HepG2 (cell line): Measurements from ENCODE around the gene PPP2R5B. TPM values are rescaled to one million over a fixed set of nuclear protein-coding genes. Genes with fewer than 3 reads are reported as not detected.

ENCODE experiments used
- MXI1 ChIP-seq: IDR thresholded peaks from 3 replicates; pipeline ENCODE4 v1.6.1; 2012; ENCODE audit warnings: low read depth, low read length, inconsistent platforms, borderline replicate concordance
- RBM22 ChIP-seq: fragments of 200-400 bp; formaldehyde crosslinking; optimal IDR thresholded peaks from 2 replicates; pipeline ENCODE3; 2017; ENCODE audit warnings: mild to moderate bottlenecking, low read length, moderate library complexity
- RBM39 ChIP-seq: fragments of 200-400 bp; formaldehyde crosslinking; IDR thresholded peaks from one replicate; pipeline ENCODE4 v1.6.1; 2018; ENCODE audit warnings: antibody characterized with exemption, mild to moderate bottlenecking, low read depth, low read length; ENCODE audit not compliant: poor library complexity, severe bottlenecking
- SRSF4 ChIP-seq: fragments of 200-400 bp; formaldehyde crosslinking; IDR thresholded peaks from one replicate; pipeline ENCODE4 v1.6.1; 2018; ENCODE audit warnings: mild to moderate bottlenecking, low read depth, low read length, moderate library complexity; ENCODE audit not compliant: poor library complexity, severe bottlenecking
- WIZ ChIP-seq: sonication (generic); formaldehyde crosslinking; IDR thresholded peaks from 2 replicates; pipeline ENCODE4 v1.5.1; 2020; ENCODE audit warnings: mild to moderate bottlenecking, missing genetic modification reagents
- XBP1 ChIP-seq: sonication (generic); formaldehyde crosslinking; IDR thresholded peaks from 2 replicates; pipeline ENCODE4 v1.5.0; 2020; ENCODE audit warnings: missing genetic modification reagents
- ZBTB43 ChIP-seq: sonication (generic); formaldehyde crosslinking; conservative IDR thresholded peaks from 2 replicates; pipeline ENCODE4 v1.4.0; 2020; ENCODE audit warnings: missing genetic modification reagents
- ZNF235 ChIP-seq: sonication (generic); formaldehyde crosslinking; IDR thresholded peaks from 2 replicates; pipeline ENCODE4 v1.8.1; 2023; ENCODE audit warnings: mild to moderate bottlenecking, missing genetic modification reagents, borderline replicate concordance
- ZNF350 ChIP-seq: sonication (generic); formaldehyde crosslinking; IDR thresholded peaks from 2 replicates; pipeline ENCODE4 v1.4.0; 2020; ENCODE audit warnings: mild to moderate bottlenecking, low read depth, missing genetic modification reagents, borderline replicate concordance
- ZNF562 ChIP-seq: sonication (generic); formaldehyde crosslinking; IDR thresholded peaks from 2 replicates; pipeline ENCODE4 v1.8.0; 2022; ENCODE audit warnings: missing genetic modification reagents, borderline replicate concordance
- ZNF646 ChIP-seq: sonication (generic); formaldehyde crosslinking; IDR thresholded peaks from 2 replicates; pipeline ENCODE4 v1.9.0; 2021; ENCODE audit warnings: mild to moderate bottlenecking, missing genetic modification reagents
- ZNF777 ChIP-seq: sonication (generic); formaldehyde crosslinking; IDR thresholded peaks from 2 replicates; pipeline ENCODE4 v1.4.0; 2020; ENCODE audit warnings: missing genetic modification reagents
- polyA plus RNA-seq, 8 experiments: library from polyadenylated mRNA; depleted of rRNA in 3 of 8; stranded (reverse) in 7 of 8; unstranded in 1 of 8; fragments of >200 nt; fragmentation: Illumina TruSeq in 4 of 8; extraction: Trizol in 4 of 8; gene quantifications; 2 replicates each; pipeline versions ENCODE4 v1.2.1 to v1.2.3, GENCODE V29; 2011 to 2016; ENCODE audit warnings: low read depth in 4 of 8, missing spikeins in 1 of 8, mixed read lengths in 1 of 8; ENCODE audit not compliant: insufficient read depth in 1 of 8
- total RNA-seq, 5 experiments: library from RNA; depleted of rRNA; stranded (reverse); fragments of >200 nt; fragmentation: Illumina TruSeq; extraction: Trizol; gene quantifications; 2 replicates each; pipeline ENCODE4 v1.2.3, GENCODE V29; 2016; ENCODE audit warnings: low read depth in 1 of 5
- TF ChIP-seq, protein P1 (sequence below): sonication (generic); formaldehyde crosslinking; IDR thresholded peaks from 2 replicates; pipeline ENCODE4 v1.8.0; 2023; ENCODE audit warnings: mild to moderate bottlenecking, missing genetic modification reagents
- TF ChIP-seq, protein P2 (sequence below): sonication (generic); formaldehyde crosslinking; conservative IDR thresholded peaks from 2 replicates; pipeline ENCODE4 v1.4.0; 2020; ENCODE audit warnings: missing genetic modification reagents

PPP2R5B gene
- total and polyA plus RNA-seq, 2 of the 13 experiments (the other 11 are each of a cell fraction or from before 2014, with no cell fraction given), result 2.3 to 8.3 TPM

DNA sequence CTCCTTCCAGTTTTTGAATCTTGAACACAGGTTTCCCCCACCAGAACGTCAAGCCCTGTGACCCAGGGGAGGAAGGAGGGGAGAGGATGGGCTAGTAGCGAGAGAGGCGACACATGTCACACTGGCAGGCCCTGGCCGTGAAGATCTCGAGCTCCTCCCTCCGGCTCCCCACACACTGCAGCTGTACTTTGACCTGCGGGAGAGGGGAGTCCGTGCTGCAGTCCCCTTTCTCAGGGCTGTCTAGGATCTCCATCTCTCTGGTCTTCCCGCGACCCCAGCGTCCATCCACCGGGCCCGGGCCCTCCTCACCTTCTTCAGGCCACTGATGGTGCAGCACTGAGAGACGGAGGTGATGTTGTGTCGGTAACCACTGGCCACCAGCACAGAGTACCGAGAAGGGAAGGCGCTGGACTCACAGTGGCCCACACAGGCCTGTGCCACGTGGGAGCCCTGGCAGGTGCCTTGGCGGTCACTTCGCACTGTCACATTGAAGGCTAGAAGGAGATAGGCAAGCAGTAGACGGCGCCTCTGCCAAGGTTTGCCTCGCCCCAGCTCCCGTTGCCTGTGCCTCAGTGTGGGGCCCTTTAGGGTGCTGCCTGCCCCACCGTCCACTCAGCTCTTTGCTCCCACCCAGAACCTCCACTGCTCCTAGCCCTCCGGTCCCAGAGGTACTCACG lies 10.3 kb downstream of the PPP2R5B start (continued):
- TF ChIP-seq ZNF646 (CRISPR knock-in tag), result peak; percentile 54; the same call in 1 of the 2 replicates
- TF ChIP-seq MXI1, result peak; percentile 56; the same call in 1 of the 3 replicates
- TF ChIP-seq ZBTB43 (CRISPR knock-in tag), result no peak
- TF ChIP-seq RBM39, result peak; percentile 1
- no peak; the same call in 1 of the 2 replicates for TF ChIP-seq WIZ (CRISPR knock-in tag)
- 0 out of 2 replicates have a peak, but pooled peaks have one; percentile 35 for TF ChIP-seq ZNF777
- TF ChIP-seq ZNF235 (CRISPR knock-in tag), result no peak
- TF ChIP-seq XBP1 (CRISPR knock-in tag), result no peak
- TF ChIP-seq, protein P1, sequence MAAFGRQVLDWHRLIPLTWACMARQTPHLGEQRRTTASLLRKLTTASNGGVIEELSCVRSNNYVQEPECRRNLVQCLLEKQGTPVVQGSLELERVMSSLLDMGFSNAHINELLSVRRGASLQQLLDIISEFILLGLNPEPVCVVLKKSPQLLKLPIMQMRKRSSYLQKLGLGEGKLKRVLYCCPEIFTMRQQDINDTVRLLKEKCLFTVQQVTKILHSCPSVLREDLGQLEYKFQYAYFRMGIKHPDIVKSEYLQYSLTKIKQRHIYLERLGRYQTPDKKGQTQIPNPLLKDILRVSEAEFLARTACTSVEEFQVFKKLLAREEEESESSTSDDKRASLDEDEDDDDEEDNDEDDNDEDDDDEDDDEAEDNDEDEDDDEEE, result peak; percentile 72; the same call in 1 of the 2 replicates
- no peak for TF ChIP-seq ZNF562 (CRISPR knock-in tag)
- peak; percentile 46 for TF ChIP-seq RBM22
- TF ChIP-seq SRSF4, result no peak
- TF ChIP-seq ZNF350 (CRISPR knock-in tag), result peak; percentile 37; the same call in 1 of the 2 replicates
- TF ChIP-seq, protein P2, sequence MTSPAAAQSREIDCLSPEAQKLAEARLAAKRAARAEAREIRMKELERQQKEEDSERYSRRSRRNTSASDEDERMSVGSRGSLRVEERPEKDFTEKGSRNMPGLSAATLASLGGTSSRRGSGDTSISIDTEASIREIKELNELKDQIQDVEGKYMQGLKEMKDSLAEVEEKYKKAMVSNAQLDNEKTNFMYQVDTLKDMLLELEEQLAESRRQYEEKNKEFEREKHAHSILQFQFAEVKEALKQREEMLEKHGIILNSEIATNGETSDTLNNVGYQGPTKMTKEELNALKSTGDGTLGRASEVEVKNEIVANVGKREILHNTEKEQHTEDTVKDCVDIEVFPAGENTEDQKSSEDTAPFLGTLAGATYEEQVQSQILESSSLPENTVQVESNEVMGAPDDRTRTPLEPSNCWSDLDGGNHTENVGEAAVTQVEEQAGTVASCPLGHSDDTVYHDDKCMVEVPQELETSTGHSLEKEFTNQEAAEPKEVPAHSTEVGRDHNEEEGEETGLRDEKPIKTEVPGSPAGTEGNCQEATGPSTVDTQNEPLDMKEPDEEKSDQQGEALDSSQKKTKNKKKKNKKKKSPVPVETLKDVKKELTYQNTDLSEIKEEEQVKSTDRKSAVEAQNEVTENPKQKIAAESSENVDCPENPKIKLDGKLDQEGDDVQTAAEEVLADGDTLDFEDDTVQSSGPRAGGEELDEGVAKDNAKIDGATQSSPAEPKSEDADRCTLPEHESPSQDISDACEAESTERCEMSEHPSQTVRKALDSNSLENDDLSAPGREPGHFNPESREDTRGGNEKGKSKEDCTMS (CRISPR knock-in tag), result no peak
